Endodermal cell (in vitro differentiated cells): ENCODE results near the gene PRKD2. TPM values are rescaled to one million over a fixed set of nuclear protein-coding genes. Genes with fewer than 3 reads are reported as not detected.
"Not testable (repeated sequence)": the region's sequence is repeated elsewhere in the genome, so short reads cannot be mapped to it uniquely, and the experiment has no call there.

Source experiments
- DNase-seq: peaks from one replicate; pipeline ENCODE4 v3.0.0-alpha.2; 2017
- H3K27ac ChIP-seq: 2 replicates; pipeline ENCODE4 v1.5.1; 2013; ENCODE audit warnings: mild to moderate bottlenecking, low read depth, low read length, moderate library complexity
- H3K27me3 ChIP-seq: 2 replicates; pipeline ENCODE4 v1.6.1; 2013; ENCODE audit warnings: mild to moderate bottlenecking, low read length, moderate library complexity; ENCODE audit not compliant: insufficient read depth, control insufficient read depth, poor library complexity, severe bottlenecking
- H3K36me3 ChIP-seq: 2 replicates; pipeline ENCODE4 v1.7.0; 2013; ENCODE audit warnings: mild to moderate bottlenecking, low read length, moderate library complexity; ENCODE audit not compliant: control insufficient read depth, insufficient read depth
- H3K4me1 ChIP-seq: one replicate; pipeline ENCODE4 v1.7.0; 2013; ENCODE audit warnings: low read length; ENCODE audit not compliant: control insufficient read depth, insufficient read depth
- H3K4me3 ChIP-seq: 2 replicates; pipeline ENCODE4 v1.5.1; 2013; ENCODE audit warnings: mild to moderate bottlenecking, low read length, moderate library complexity
- H3K9ac ChIP-seq: 2 replicates; pipeline ENCODE4 v1.6.1; 2013; ENCODE audit warnings: mild to moderate bottlenecking, low read length, moderate library complexity; ENCODE audit not compliant: poor library complexity, severe bottlenecking; ENCODE audit errors: extremely low read depth
- H3K9me3 ChIP-seq: 2 replicates; pipeline ENCODE4 v1.6.1; 2013; ENCODE audit warnings: mild to moderate bottlenecking, low read length, moderate library complexity; ENCODE audit not compliant: control insufficient read depth
- H3K27ac Mint-ChIP-seq: 2 replicates; pipeline ENCODE4 v1.8.0; 2020; ENCODE audit warnings: mixed read lengths
- H3K27me3 Mint-ChIP-seq: 2 replicates; pipeline ENCODE4 v1.8.0; 2021; ENCODE audit warnings: mild to moderate bottlenecking, mixed read lengths; ENCODE audit not compliant: insufficient read depth
- H3K36me3 Mint-ChIP-seq: 2 replicates; pipeline ENCODE4 v1.8.0; 2020; ENCODE audit warnings: low read depth, mixed read lengths
- H3K4me1 Mint-ChIP-seq: 2 replicates; pipeline ENCODE4 v1.8.0; 2020; ENCODE audit warnings: mixed read lengths
- H3K4me3 Mint-ChIP-seq: 2 replicates; pipeline ENCODE4 v1.8.0; 2020; ENCODE audit warnings: mild to moderate bottlenecking, moderate library complexity, mixed read lengths
- H3K9me3 Mint-ChIP-seq: 2 replicates; pipeline ENCODE4 v1.8.0; 2020; ENCODE audit warnings: mild to moderate bottlenecking, mixed read lengths
- WGBS, 2 experiments: methylation state at CpG; one replicate each; pipeline versions ENCODE4 v1.1.5 to v1.1.7; 2013; ENCODE audit warnings: missing lambda C conversion rate in 2 of 2, mixed read lengths in 1 of 2; ENCODE audit not compliant: insufficient coverage in 1 of 2, insufficient read length in 1 of 2; 5-methylcytosine and 5-hydroxymethylcytosine counted together
- total RNA-seq, 2 donors: library from RNA; stranded (reverse); fragmentation: NEBNext Ultra II Directional in 1 of 2; extraction: Animal tissue kit (Norgen Biotek cat#: 25700) in 1 of 2; gene quantifications; 2 replicates in 1 of 2; 3 replicates in 1 of 2; pipeline ENCODE4 v1.2.1, GENCODE V29; 2021
- TF ChIP-seq, protein P1 (sequence below): fragments of 200-600 bp; sonication (generic); conservative IDR thresholded peaks from 2 replicates; pipeline ENCODE4 v1.5.0; 2021; ENCODE audit warnings: antibody characterized with exemption, mild to moderate bottlenecking

PRKD2 gene
- total RNA-seq, 2 donors from 2014 or later: 80.5 to 90.8 TPM

DNA sequence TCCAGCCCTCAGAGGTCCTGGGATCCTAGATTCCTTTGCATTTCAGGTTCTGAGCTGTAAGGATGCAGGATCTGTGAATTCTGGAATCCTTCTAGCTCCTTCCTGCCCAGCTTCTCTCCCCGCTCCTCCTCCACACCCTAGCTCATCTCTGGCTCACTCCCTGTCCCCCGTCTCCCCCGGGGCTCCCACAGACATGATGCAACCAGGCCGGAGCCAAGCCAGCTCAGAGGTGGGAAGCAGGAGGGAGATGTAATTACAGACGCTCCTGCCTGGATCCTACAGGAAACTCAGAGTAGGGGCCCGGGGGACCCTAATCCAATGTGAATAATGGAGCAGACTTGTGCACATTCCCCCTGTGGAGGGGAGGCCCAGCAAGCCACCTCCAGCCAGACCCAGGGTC is 85.4 kb downstream of the PRKD2 start:
- no peak for DNase-seq
- Histone ChIP-seq H3K9me3 (no peaks in the 10 kb centered on the region), H3K27me3 (peaks cover 42% of the 10 kb centered on the region), H3K9ac (no peak overlapping the region), H3K27ac (no peak overlapping the region), H3K36me3 (no peaks in the 10 kb centered on the region), H3K4me3 (no peak overlapping the region), H3K4me1 (no peaks in the 10 kb centered on the region)
- 77 to 94% methylated on average over 2 to 6 of the region's 6 CpGs for WGBS, 2 experiments
- TF ChIP-seq, protein P1, sequence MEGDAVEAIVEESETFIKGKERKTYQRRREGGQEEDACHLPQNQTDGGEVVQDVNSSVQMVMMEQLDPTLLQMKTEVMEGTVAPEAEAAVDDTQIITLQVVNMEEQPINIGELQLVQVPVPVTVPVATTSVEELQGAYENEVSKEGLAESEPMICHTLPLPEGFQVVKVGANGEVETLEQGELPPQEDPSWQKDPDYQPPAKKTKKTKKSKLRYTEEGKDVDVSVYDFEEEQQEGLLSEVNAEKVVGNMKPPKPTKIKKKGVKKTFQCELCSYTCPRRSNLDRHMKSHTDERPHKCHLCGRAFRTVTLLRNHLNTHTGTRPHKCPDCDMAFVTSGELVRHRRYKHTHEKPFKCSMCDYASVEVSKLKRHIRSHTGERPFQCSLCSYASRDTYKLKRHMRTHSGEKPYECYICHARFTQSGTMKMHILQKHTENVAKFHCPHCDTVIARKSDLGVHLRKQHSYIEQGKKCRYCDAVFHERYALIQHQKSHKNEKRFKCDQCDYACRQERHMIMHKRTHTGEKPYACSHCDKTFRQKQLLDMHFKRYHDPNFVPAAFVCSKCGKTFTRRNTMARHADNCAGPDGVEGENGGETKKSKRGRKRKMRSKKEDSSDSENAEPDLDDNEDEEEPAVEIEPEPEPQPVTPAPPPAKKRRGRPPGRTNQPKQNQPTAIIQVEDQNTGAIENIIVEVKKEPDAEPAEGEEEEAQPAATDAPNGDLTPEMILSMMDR: no peak
- no peak overlapping the region for H3K4me3 Mint-ChIP-seq
- no peaks in the 10 kb centered on the region for H3K36me3 Mint-ChIP-seq
- peaks cover 4% of the 10 kb centered on the region for H3K4me1 Mint-ChIP-seq
- no peak overlapping the region for H3K27ac Mint-ChIP-seq
- no peaks in the 10 kb centered on the region for H3K9me3 Mint-ChIP-seq
- H3K27me3 Mint-ChIP-seq: peaks cover 51% of the 10 kb centered on the region

DNA sequence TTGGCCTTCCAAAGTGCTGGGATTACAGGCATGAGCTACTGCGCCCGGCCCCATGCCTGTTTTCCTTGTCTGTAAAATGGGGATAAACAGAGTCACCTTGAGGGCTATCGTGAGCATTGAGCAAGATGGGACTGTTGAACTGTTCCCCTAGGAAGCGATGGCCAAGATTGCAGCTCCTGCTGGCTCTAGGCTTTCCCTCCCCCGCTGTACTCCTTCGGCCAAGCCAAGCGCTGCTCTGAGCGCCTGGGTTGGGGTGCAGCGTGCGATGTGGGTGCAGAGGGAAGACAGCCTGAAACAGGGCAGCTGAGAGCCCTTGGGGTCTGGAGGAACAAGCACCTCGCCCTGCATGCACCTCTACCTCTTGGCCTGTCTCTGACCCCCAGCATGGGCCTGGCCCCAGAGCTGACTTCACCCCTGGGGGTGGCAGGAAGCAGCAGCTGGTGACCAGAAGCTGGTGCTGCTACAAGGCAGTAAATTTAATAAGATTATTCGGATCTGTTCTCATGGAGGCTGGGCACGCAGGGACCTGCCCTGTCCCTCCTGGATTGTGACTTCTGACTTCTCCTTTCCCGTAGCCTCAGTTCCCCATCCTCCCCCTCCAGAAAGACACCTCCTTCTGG is 86.2 kb downstream of the PRKD2 start:
- DNase-seq: no peak
- Histone ChIP-seq H3K9ac (no peak overlapping the region), H3K27ac (no peak overlapping the region), H3K4me3 (no peak overlapping the region), H3K27me3 (peaks cover 34% of the 10 kb centered on the region), H3K36me3 (no peaks in the 10 kb centered on the region), H3K9me3 (no peaks in the 10 kb centered on the region), H3K4me1 (no peaks in the 10 kb centered on the region)
- 86 to 89% methylated on average over 12 to 14 of the region's 14 CpGs for WGBS, 2 experiments
- Mint-ChIP-seq H3K4me1 (peaks cover 4% of the 10 kb centered on the region), H3K9me3 (no peaks in the 10 kb centered on the region), H3K36me3 (no peaks in the 10 kb centered on the region), H3K27me3 (peaks cover 51% of the 10 kb centered on the region), H3K27ac (no peak overlapping the region), H3K4me3 (no peak overlapping the region)
- TF ChIP-seq, protein P1: no peak

DNA sequence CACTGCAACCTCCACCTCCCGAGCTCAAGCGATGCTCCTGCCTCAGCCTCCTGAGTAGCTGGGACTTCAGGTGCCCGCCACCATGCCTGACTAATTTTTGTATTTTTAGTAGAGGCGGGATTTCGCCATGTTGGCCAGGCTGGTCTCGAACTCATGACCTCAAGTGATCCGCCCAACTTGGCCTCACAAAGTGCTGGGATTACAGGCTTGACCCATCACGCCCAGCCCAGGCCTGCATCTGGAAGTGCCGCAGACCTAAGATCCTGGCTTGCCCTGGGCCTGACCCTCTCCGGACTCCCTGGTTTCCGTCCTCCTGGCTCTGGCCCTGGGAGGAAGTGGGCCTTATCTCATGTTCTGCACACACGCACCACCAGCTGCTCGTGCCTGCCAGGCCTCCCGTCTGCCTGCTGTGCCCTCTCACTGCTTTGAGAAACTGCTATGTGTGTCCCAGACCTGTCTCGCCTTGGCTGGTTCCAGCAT is 87.3 kb downstream of the PRKD2 start:
- Histone ChIP-seq H3K27me3 (peaks cover 26% of the 10 kb centered on the region), H3K27ac (no peak overlapping the region), H3K9me3 (no peaks in the 10 kb centered on the region), H3K36me3 (no peaks in the 10 kb centered on the region), H3K4me1 (no peaks in the 10 kb centered on the region), H3K4me3 (no peak overlapping the region), H3K9ac (no peak overlapping the region)
- no peaks in the 10 kb centered on the region for H3K9me3 Mint-ChIP-seq
- TF ChIP-seq, protein P1: no peak
- peaks cover 4% of the 10 kb centered on the region for H3K4me1 Mint-ChIP-seq
- H3K36me3 Mint-ChIP-seq: no peaks in the 10 kb centered on the region
- WGBS, 2 experiments: 93 to 96% methylated on average over 9 to 15 of the region's 15 CpGs
- H3K27me3 Mint-ChIP-seq: peaks cover 44% of the 10 kb centered on the region
- DNase-seq: no peak
- no peak overlapping the region for H3K4me3 Mint-ChIP-seq
- no peak overlapping the region for H3K27ac Mint-ChIP-seq

DNA sequence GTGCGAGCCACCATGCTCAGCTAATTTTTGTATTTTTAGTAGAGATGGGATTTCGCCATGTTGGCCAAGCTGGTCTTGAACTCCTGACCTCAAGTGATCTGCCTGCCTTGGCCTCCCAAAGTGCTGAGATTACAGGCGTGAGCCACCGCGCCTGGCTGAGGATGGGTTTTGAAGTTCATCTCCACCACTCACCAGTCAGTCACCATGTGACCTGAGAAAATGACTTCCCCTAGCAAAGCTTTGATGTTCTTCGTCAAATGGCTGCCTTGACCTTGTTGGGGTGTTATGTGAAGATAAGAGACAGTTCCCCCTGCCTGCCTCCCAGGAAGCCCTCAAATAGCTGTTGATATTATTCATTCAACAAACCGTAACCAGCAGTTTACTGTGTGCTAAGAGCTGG is 87.9 kb downstream of the PRKD2 start:
- not testable (repeated sequence) for H3K4me1 ChIP-seq, H3K9ac ChIP-seq, DNase-seq, H3K36me3 ChIP-seq, H3K9me3 Mint-ChIP-seq, H3K27ac ChIP-seq, H3K4me3 ChIP-seq, H3K4me1 Mint-ChIP-seq, H3K36me3 Mint-ChIP-seq, H3K9me3 ChIP-seq, H3K4me3 Mint-ChIP-seq, H3K27ac Mint-ChIP-seq
- H3K27me3 Mint-ChIP-seq: peaks cover 41% of the 10 kb centered on the region
- peaks cover 22% of the 10 kb centered on the region for H3K27me3 ChIP-seq
- whole genome bisulfite sequencing, 2 experiments: 97% methylated on average over 4 to 7 of the region's 7 CpGs
